Measurements from ENCODE around the gene FER.
"Not testable (repeated sequence)": the region's sequence is repeated elsewhere in the genome, so short reads cannot be mapped to it uniquely, and the experiment has no call there.

The FER gene

GRCh38 chr5:108947164-108947563, 199.5 kb downstream of the FER start:
- no peak for DNase-seq (ENCODE audit: low read depth in 2 of 3, low spot score in 1 of 3)

GRCh38 chr5:108950276-108950675, 202.6 kb downstream of the FER start:
- no peak for DNase-seq (ENCODE audit: low read depth in 2 of 3, low spot score in 1 of 3)

GRCh38 chr5:108953940-108954339, 206.2 kb downstream of the FER start:
- no peak for DNase-seq (ENCODE audit: low read depth in 2 of 3, low spot score in 1 of 3)

GRCh38 chr5:108957333-108957732, 209.6 kb downstream of the FER start:
- no peak for DNase-seq (ENCODE audit: low read depth in 2 of 3, low spot score in 1 of 3)

GRCh38 chr5:108966910-108967309, 219.2 kb downstream of the FER start:
- DNase-seq (ENCODE audit: low read depth in 2 of 3, low spot score in 1 of 3), result no peak

- no peak for DNase-seq (ENCODE audit: low read depth in 2 of 3, low spot score in 1 of 3)
Measured at GRCh38 chr5:108974594-108974993, 226.9 kb downstream of the FER start.

- no peak for DNase-seq (ENCODE audit: low read depth in 2 of 3, low spot score in 1 of 3)
Measured at GRCh38 chr5:108975697-108976096, 228.0 kb downstream of the FER start.

- no peak for DNase-seq (ENCODE audit: low read depth in 2 of 3, low spot score in 1 of 3)
Measured at GRCh38 chr5:108983461-108984092, 235.9 kb downstream of the FER start.

GRCh38 chr5:108989761-108990392, 242.2 kb downstream of the FER start:
- DNase-seq (ENCODE audit: low read depth in 2 of 3, low spot score in 1 of 3), result no peak

GRCh38 chr5:108992396-108993085, 244.8 kb downstream of the FER start:
- not testable (repeated sequence) for DNase-seq (ENCODE audit: low read depth in 2 of 3, low spot score in 1 of 3)

- not testable (repeated sequence) for DNase-seq (ENCODE audit: low read depth in 2 of 3, low spot score in 1 of 3)
Measured at GRCh38 chr5:108993440-108993839, 245.7 kb downstream of the FER start.

- no peak for DNase-seq (ENCODE audit: low read depth in 2 of 3, low spot score in 1 of 3)
Measured at GRCh38 chr5:108997720-108998119, 250.0 kb downstream of the FER start.

- DNase-seq (ENCODE audit: low read depth in 2 of 3, low spot score in 1 of 3), result no peak
Measured at GRCh38 chr5:108998216-108998615, 250.5 kb downstream of the FER start.

- no peak for DNase-seq (ENCODE audit: low read depth in 2 of 3, low spot score in 1 of 3)
Measured at GRCh38 chr5:109003928-109004327, 256.2 kb downstream of the FER start.

- no peak for DNase-seq (ENCODE audit: low read depth in 2 of 3, low spot score in 1 of 3)
Measured at GRCh38 chr5:109005297-109006009, 257.8 kb downstream of the FER start.

- DNase-seq (ENCODE audit: low read depth in 2 of 3, low spot score in 1 of 3), result no peak
Measured at GRCh38 chr5:109006129-109006528, 258.4 kb downstream of the FER start.

GRCh38 chr5:109016300-109016699, 268.6 kb downstream of the FER start:
- no peak for DNase-seq (ENCODE audit: low read depth in 2 of 3, low spot score in 1 of 3)

- DNase-seq (ENCODE audit: low read depth in 2 of 3, low spot score in 1 of 3), result no peak
Measured at GRCh38 chr5:109022056-109022455, 274.4 kb downstream of the FER start.

- DNase-seq (ENCODE audit: low read depth in 2 of 3, low spot score in 1 of 3), result not testable (repeated sequence)
Measured at GRCh38 chr5:109025729-109026128, 278.0 kb downstream of the FER start.

- DNase-seq (ENCODE audit: low read depth in 2 of 3, low spot score in 1 of 3), result no peak
Measured at GRCh38 chr5:109027983-109028607, 280.4 kb downstream of the FER start.

GRCh38 chr5:109028608-109029299, 281.1 kb downstream of the FER start:
- no peak for DNase-seq (ENCODE audit: low read depth in 2 of 3, low spot score in 1 of 3)

Data from stimulated activated CD4-positive, alpha-beta T cell treated with anti-CD3 and anti-CD28 coated beads, Interleukin-12 subunit alpha, Interleukin-12 subunit beta, amount 100 ng/mL, for 48 hours (primary cell).